ENCODE results near the gene TNNT2. TPM values are rescaled to one million over a fixed set of nuclear protein-coding genes. Genes with fewer than 3 reads are reported as not detected.

The TNNT2 gene
- total and polyA plus RNA-seq, 2 donors (not counting 1 experiment from before 2014, with no cell fraction given): not detected

- Histone ChIP-seq H3K4me3 (ENCODE audit: control extremely low read depth in 1 of 5, extremely low read depth in 1 of 5, insufficient read depth in 1 of 5, low read depth in 2 of 5, low read length in 4 of 5) (no peak overlapping the region), H2AFZ (ENCODE audit: insufficient read depth, low read depth, low read length, poor library complexity, severe bottlenecking) (no peak overlapping the region), H3K4me2 (replicated peaks; ENCODE audit: low read depth, low read length, poor library complexity, severe bottlenecking) (no peak overlapping the region), H3K4me1 (ENCODE audit: control insufficient read depth in 2 of 2, insufficient read depth in 2 of 2, low read length in 2 of 2) (no peaks in the 10 kb centered on the region), H3K79me2 (ENCODE audit: control insufficient read depth, insufficient read depth, low read length) (no peaks in the 10 kb centered on the region), H3K27ac (ENCODE audit: low read length in 2 of 2) (no peak overlapping the region), H3K9me3 (ENCODE audit: control extremely low read depth in 1 of 3, control insufficient read depth in 2 of 3, insufficient read depth in 1 of 3, low read length in 2 of 3) (peaks cover 0 to 5% (median 0%) of the 10 kb centered on the region in 3 donors), H3K27me3 (replicated peaks in 1 of 4; ENCODE audit: control extremely low read depth in 1 of 4, control insufficient read depth in 3 of 4, insufficient read depth in 4 of 4, low read length in 3 of 4) (no peaks in the 10 kb centered on the region), H4K20me1 (ENCODE audit: control insufficient read depth, insufficient read depth, low read length, poor library complexity, severe bottlenecking) (no peaks in the 10 kb centered on the region), H3K36me3 (replicated peaks in 1 of 2; ENCODE audit: control extremely low read depth in 1 of 2, control insufficient read depth in 1 of 2, extremely low read depth in 1 of 2, insufficient read depth in 2 of 2, low read length in 1 of 2) (no peaks in the 10 kb centered on the region), H3K9ac (ENCODE audit: low read length) (no peak overlapping the region)
- intact Hi-C loops (cut with micrococcal nuclease): no loop called here
- Mint-ChIP-seq H3K4me1 (no peaks in the 10 kb centered on the region), H3K4me3 (no peak overlapping the region), H3K27ac (no peak overlapping the region), H3K27me3 (peaks cover 28% of the 10 kb centered on the region), H3K9me3 (ENCODE audit: insufficient read depth) (no peaks in the 10 kb centered on the region)
- ChIA-PET CTCF (no interaction called here), POLR2A (no interaction called here)
- no peak for DNase-seq
- TF ChIP-seq CTCF (IDR thresholded peaks at IDR 0.05): no peak
- TF ChIP-seq EZH2 (IDR thresholded peaks at IDR 0.05; ENCODE audit: borderline replicate concordance, insufficient read depth, low read depth, low read length, poor library complexity, severe bottlenecking): no peak
- no CpG with 5 or more reads among the region's 3 CpGs for WGBS (ENCODE audit: insufficient coverage)
- ATAC-seq (ENCODE audit: low read depth): no peak
These were observed 41.0 kb upstream of the TNNT2 start for GRCh38 chr1:201418461-201418860.

- TF ChIP-seq EZH2 (IDR thresholded peaks at IDR 0.05; ENCODE audit: borderline replicate concordance, insufficient read depth, low read depth, low read length, poor library complexity, severe bottlenecking) (no peak), CTCF (IDR thresholded peaks at IDR 0.05) (no peak)
- Histone ChIP-seq H3K27ac (ENCODE audit: low read length in 2 of 2) (no peak overlapping the region), H3K4me1 (ENCODE audit: control insufficient read depth in 2 of 2, insufficient read depth in 2 of 2, low read length in 2 of 2) (no peaks in the 10 kb centered on the region), H3K4me2 (replicated peaks; ENCODE audit: low read depth, low read length, poor library complexity, severe bottlenecking) (no peak overlapping the region), H2AFZ (ENCODE audit: insufficient read depth, low read depth, low read length, poor library complexity, severe bottlenecking) (no peak overlapping the region), H3K79me2 (ENCODE audit: control insufficient read depth, insufficient read depth, low read length) (no peaks in the 10 kb centered on the region), H3K9ac (ENCODE audit: low read length) (no peak overlapping the region), H3K4me3 (ENCODE audit: control extremely low read depth in 1 of 5, extremely low read depth in 1 of 5, insufficient read depth in 1 of 5, low read depth in 2 of 5, low read length in 4 of 5) (no peak overlapping the region), H3K9me3 (ENCODE audit: control extremely low read depth in 1 of 3, control insufficient read depth in 2 of 3, insufficient read depth in 1 of 3, low read length in 2 of 3) (peaks cover 0 to 5% (median 0%) of the 10 kb centered on the region in 3 donors), H3K27me3 (replicated peaks in 1 of 4; ENCODE audit: control extremely low read depth in 1 of 4, control insufficient read depth in 3 of 4, insufficient read depth in 4 of 4, low read length in 3 of 4) (no peaks in the 10 kb centered on the region), H3K36me3 (replicated peaks in 1 of 2; ENCODE audit: control extremely low read depth in 1 of 2, control insufficient read depth in 1 of 2, extremely low read depth in 1 of 2, insufficient read depth in 2 of 2, low read length in 1 of 2) (no peaks in the 10 kb centered on the region), H4K20me1 (ENCODE audit: control insufficient read depth, insufficient read depth, low read length, poor library complexity, severe bottlenecking) (no peaks in the 10 kb centered on the region)
- CTCF ChIA-PET: no interaction called here
- Mint-ChIP-seq H3K9me3 (ENCODE audit: insufficient read depth) (no peaks in the 10 kb centered on the region), H3K4me1 (no peaks in the 10 kb centered on the region), H3K4me3 (no peak overlapping the region), H3K27me3 (peaks cover 31% of the 10 kb centered on the region), H3K27ac (no peak overlapping the region)
- 92% methylated on average over 11 of the region's 15 CpGs for WGBS (ENCODE audit: insufficient coverage)
- no peak for DNase-seq
- no peak for ATAC-seq (ENCODE audit: low read depth)
- intact Hi-C loops (cut with micrococcal nuclease): no loop called here
- POLR2A ChIA-PET: no interaction called here
These were observed 36.7 kb upstream of the TNNT2 start for GRCh38 chr1:201414051-201414738.

Data from B cell (primary cell).